Measurements from ENCODE around the gene BAHCC1.

DNA sequence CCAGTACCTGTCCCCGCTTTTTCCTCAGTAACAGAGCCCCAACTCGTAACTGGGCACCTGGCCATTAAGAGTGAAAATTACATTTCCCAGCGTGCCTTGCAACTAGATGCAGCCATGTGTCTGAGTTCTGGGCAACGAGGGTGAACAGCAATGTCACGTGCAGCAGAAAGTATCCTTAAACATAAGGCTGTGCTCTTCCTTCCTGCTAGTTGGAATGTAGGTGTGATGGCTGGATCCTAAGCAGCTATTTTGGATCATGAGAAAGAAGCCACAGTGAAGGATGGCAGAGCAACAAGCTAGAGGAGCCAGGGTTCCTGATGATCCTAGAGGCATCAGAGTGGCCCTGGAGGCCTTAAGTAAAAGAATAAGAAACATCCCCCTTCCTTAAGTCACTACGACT lies 81.4 kb downstream of the BAHCC1 start:
- no peak for TF ChIP-seq FOS (IDR thresholded peaks at IDR 0.05; ENCODE audit: extremely low read depth, insufficient read length)
- no peak for TF ChIP-seq NCOR1 (IDR thresholded peaks at IDR 0.05)
- TF ChIP-seq POLR2A (conservative IDR thresholded peaks at IDR 0.05) = no peak
- TF ChIP-seq HDAC1 (IDR thresholded peaks at IDR 0.05) = no peak
- no peak for TF ChIP-seq RUNX1 (IDR thresholded peaks at IDR 0.05; ENCODE audit: low read depth)
- TF ChIP-seq FOXA1 (IDR thresholded peaks at IDR 0.05; ENCODE audit: borderline replicate concordance) = no peak
- TF ChIP-seq, protein P1, sequence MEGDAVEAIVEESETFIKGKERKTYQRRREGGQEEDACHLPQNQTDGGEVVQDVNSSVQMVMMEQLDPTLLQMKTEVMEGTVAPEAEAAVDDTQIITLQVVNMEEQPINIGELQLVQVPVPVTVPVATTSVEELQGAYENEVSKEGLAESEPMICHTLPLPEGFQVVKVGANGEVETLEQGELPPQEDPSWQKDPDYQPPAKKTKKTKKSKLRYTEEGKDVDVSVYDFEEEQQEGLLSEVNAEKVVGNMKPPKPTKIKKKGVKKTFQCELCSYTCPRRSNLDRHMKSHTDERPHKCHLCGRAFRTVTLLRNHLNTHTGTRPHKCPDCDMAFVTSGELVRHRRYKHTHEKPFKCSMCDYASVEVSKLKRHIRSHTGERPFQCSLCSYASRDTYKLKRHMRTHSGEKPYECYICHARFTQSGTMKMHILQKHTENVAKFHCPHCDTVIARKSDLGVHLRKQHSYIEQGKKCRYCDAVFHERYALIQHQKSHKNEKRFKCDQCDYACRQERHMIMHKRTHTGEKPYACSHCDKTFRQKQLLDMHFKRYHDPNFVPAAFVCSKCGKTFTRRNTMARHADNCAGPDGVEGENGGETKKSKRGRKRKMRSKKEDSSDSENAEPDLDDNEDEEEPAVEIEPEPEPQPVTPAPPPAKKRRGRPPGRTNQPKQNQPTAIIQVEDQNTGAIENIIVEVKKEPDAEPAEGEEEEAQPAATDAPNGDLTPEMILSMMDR (IDR thresholded peaks at IDR 0.05 in 2 of 3, conservative IDR thresholded peaks at IDR 0.05 in 1 of 3; ENCODE audit: insufficient read depth in 2 of 3, low read depth in 1 of 3, low read length in 3 of 3) = no peak
- no peak for TF ChIP-seq IFI16 (CRISPR knock-in tag; IDR thresholded peaks at IDR 0.05)
- TF ChIP-seq EZH2 (IDR thresholded peaks at IDR 0.05; ENCODE audit: borderline replicate concordance, low read depth, low read length) = no peak
- no peak for TF ChIP-seq ZEB2 (IDR thresholded peaks at IDR 0.05)
- no peak for TF ChIP-seq ZNF274 (IDR thresholded peaks at IDR 0.05; ENCODE audit: borderline replicate concordance, low read depth, low read length)
- TF ChIP-seq, protein P2, sequence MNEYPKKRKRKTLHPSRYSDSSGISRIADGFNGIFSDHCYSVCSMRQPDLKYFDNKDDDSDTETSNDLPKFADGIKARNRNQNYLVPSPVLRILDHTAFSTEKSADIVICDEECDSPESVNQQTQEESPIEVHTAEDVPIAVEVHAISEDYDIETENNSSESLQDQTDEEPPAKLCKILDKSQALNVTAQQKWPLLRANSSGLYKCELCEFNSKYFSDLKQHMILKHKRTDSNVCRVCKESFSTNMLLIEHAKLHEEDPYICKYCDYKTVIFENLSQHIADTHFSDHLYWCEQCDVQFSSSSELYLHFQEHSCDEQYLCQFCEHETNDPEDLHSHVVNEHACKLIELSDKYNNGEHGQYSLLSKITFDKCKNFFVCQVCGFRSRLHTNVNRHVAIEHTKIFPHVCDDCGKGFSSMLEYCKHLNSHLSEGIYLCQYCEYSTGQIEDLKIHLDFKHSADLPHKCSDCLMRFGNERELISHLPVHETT (CRISPR knock-in tag; conservative IDR thresholded peaks at IDR 0.05 in 1 of 2, IDR thresholded peaks at IDR 0.05 in 1 of 2) = no peak
- no peak for TF ChIP-seq ETV5 (CRISPR knock-in tag; IDR thresholded peaks at IDR 0.05; ENCODE audit: low read depth)
- TF ChIP-seq MEF2A (IDR thresholded peaks at IDR 0.05; ENCODE audit: control insufficient read depth, low read depth, low read length) = no peak
